Endothelial cell of umbilical vein (primary cell): ENCODE data around the gene METTL16. TPM values are rescaled to one million over a fixed set of nuclear protein-coding genes. Genes with fewer than 3 reads are reported as not detected.

Source experiments
- BruUV-seq: library from RNA; stranded (reverse); fragments of 400-500 nt; replicated peaks from 2 replicates; lab custom pipeline; 2021; lab: Mats Ljungman, UMichigan
- CTCF ChIA-PET: fragments of 300-600, 350-600 bp; sonication (Branson Sonifier 250); formaldehyde crosslinking; loops from one replicate; lab custom pipeline; 2021; ENCODE audit warnings: antibody characterized with exemption, inconsistent platforms; lab: Charles Lee
- POLR2A ChIA-PET: fragments of 300-600, 350-600 bp; sonication (Branson Sonifier 250); formaldehyde crosslinking; loops from one replicate; lab custom pipeline; 2021; ENCODE audit warnings: antibody characterized with exemption, inconsistent platforms; lab: Charles Lee
- DNase-seq: peaks from one replicate; pipeline ENCODE4 v3.0.0-alpha.2; 2011; ENCODE audit warnings: low read depth, low spot score
- FAIRE-seq: peaks from 2 replicates; lab custom pipeline; 2011; peaks lifted over from hg19 to GRCh38; lab: Jason Lieb, UNC
- H2AFZ ChIP-seq: 2 replicates; pipeline ENCODE4 v1.6.0; 2012; ENCODE audit warnings: low read depth, low read length, control low read depth, inconsistent platforms
- H3K27ac ChIP-seq: 2 replicates; pipeline ENCODE4 v1.5.1; 2011; ENCODE audit warnings: low read depth, mild to moderate bottlenecking, control low read depth, low read length, moderate library complexity; ENCODE audit not compliant: insufficient read depth
- H3K27me3 ChIP-seq, 2 experiments: 2 replicates each; pipeline versions ENCODE4 v1.6.0 to v1.6.1; 2011; ENCODE audit warnings: low read length in 2 of 2, mixed read lengths in 1 of 2; ENCODE audit not compliant: control insufficient read depth in 2 of 2, insufficient read depth in 2 of 2
- H3K36me3 ChIP-seq, 2 experiments: 2 replicates in 1 of 2; 3 replicates in 1 of 2; pipeline ENCODE4 v1.5.1; 2011; ENCODE audit warnings: low read length in 2 of 2, mild to moderate bottlenecking in 1 of 2, moderate library complexity in 1 of 2; ENCODE audit not compliant: control insufficient read depth in 2 of 2, insufficient read depth in 2 of 2; ENCODE audit errors: extremely low read depth in 1 of 2
- H3K4me1 ChIP-seq: 3 replicates; pipeline ENCODE4 v1.5.1; 2011; ENCODE audit warnings: mild to moderate bottlenecking, low read length; ENCODE audit not compliant: control insufficient read depth, insufficient read depth; ENCODE audit errors: extremely low read depth
- H3K4me2 ChIP-seq: 2 replicates; pipeline ENCODE4 v1.6.1; 2011; ENCODE audit warnings: low read length, control low read depth, mixed read lengths; ENCODE audit not compliant: insufficient read depth
- H3K4me3 ChIP-seq, 3 experiments: fragments of 200-600 bp in 1 of 3; sonication (generic), shearing (Covaris generic) in 1 of 3; replicated peaks in 1 of 3; 2 replicates each; pipeline ENCODE4 v1.5.1; 2011 to 2016; ENCODE audit warnings: control low read depth in 3 of 3, low read length in 3 of 3, mild to moderate bottlenecking in 2 of 3, inconsistent platforms in 1 of 3, low read depth in 1 of 3, moderate library complexity in 1 of 3; ENCODE audit not compliant: insufficient read depth in 1 of 3
- H3K79me2 ChIP-seq: 2 replicates; pipeline ENCODE4 v1.6.0; 2012; ENCODE audit warnings: low read length, inconsistent platforms; ENCODE audit not compliant: control insufficient read depth, insufficient read depth
- H3K9ac ChIP-seq: replicated peaks from 2 replicates; pipeline ENCODE3; 2011; ENCODE audit warnings: low read length, control low read depth; ENCODE audit not compliant: insufficient read depth; ENCODE audit errors: extremely low read depth
- H3K9me1 ChIP-seq: replicated peaks from 3 replicates; pipeline ENCODE4 v1.6.0; 2011; ENCODE audit warnings: mild to moderate bottlenecking, low read length; ENCODE audit not compliant: control insufficient read depth, insufficient read depth; ENCODE audit errors: extremely low read depth
- H3K9me3 ChIP-seq: replicated peaks from 2 replicates; pipeline ENCODE4 v1.5.1; 2012; ENCODE audit warnings: low read length, inconsistent platforms; ENCODE audit not compliant: control insufficient read depth, insufficient read depth
- H4K20me1 ChIP-seq: replicated peaks from 2 replicates; pipeline ENCODE3; 2011; ENCODE audit warnings: mild to moderate bottlenecking, low read length; ENCODE audit not compliant: control insufficient read depth, insufficient read depth; ENCODE audit errors: extremely low read depth
- CTCF ChIP-seq, 2 donors: IDR thresholded peaks; 1 replicate in 1 of 2; 2 replicates in 1 of 2; pipeline ENCODE4 v1.5.1; 2011; ENCODE audit warnings: low read length in 2 of 2, mild to moderate bottlenecking in 2 of 2, moderate library complexity in 2 of 2, control low read depth in 1 of 2, inconsistent platforms in 1 of 2, low read depth in 1 of 2; ENCODE audit not compliant: insufficient read depth in 1 of 2; ENCODE audit errors: extremely low read depth in 1 of 2
- EZH2 ChIP-seq: IDR thresholded peaks from 2 replicates; pipeline ENCODE4 v1.6.1; 2012; ENCODE audit warnings: borderline replicate concordance, low read depth, mild to moderate bottlenecking, moderate library complexity, low read length, inconsistent platforms; ENCODE audit not compliant: severe bottlenecking
- FOS ChIP-seq: IDR thresholded peaks from 2 replicates; pipeline ENCODE4 v1.6.1; 2011; ENCODE audit warnings: mild to moderate bottlenecking, low read length, moderate library complexity, borderline replicate concordance; ENCODE audit not compliant: insufficient read depth
- GATA2 ChIP-seq: IDR thresholded peaks from 2 replicates; pipeline ENCODE4 v1.7.0; 2011; ENCODE audit warnings: low read depth, mild to moderate bottlenecking, moderate library complexity, mixed read lengths, low read length; ENCODE audit not compliant: insufficient read length, insufficient read depth
- JUN ChIP-seq: IDR thresholded peaks from 2 replicates; pipeline ENCODE4 v1.6.1; 2011; ENCODE audit warnings: borderline replicate concordance, low read depth; ENCODE audit not compliant: insufficient read length, insufficient read depth
- MYC ChIP-seq: IDR thresholded peaks from one replicate; pipeline ENCODE4 v1.6.1; 2011; ENCODE audit warnings: mild to moderate bottlenecking, low read depth, low read length
- POLR2A ChIP-seq: IDR thresholded peaks from 2 replicates; pipeline ENCODE4 v1.6.1; 2012; ENCODE audit warnings: low read depth, mild to moderate bottlenecking, control low read depth, low read length
- POLR2AphosphoS5 ChIP-seq: IDR thresholded peaks from 2 replicates; pipeline ENCODE4 v1.6.1; 2012; ENCODE audit warnings: low read depth, mild to moderate bottlenecking, control low read depth, low read length, moderate library complexity; ENCODE audit not compliant: insufficient read depth
- dilution Hi-C: fragments of 300-500 bp; cut with MboI; formaldehyde crosslinking; loops from one replicate; pipeline ENCODE4 v1.15.0; 2019; ENCODE audit warnings: low sequenced_read_pairs; ENCODE audit not compliant: extremely low pct_ligation_motif_present
- intact Hi-C: fragments of 100-400 bp; cut with micrococcal nuclease; formaldehyde crosslinking; loops from one replicate; pipeline ENCODE4 v1.10.0; 2022
- polyA plus RNA-seq, 4 experiments: library from polyadenylated mRNA; depleted of rRNA in 3 of 4; stranded (reverse) in 3 of 4; unstranded in 1 of 4; fragments of >200 nt; gene quantifications; 2 replicates each; pipeline versions ENCODE4 v1.2.1 to v1.2.3, GENCODE V29; 2011 to 2012; ENCODE audit warnings: missing spikeins in 1 of 4
- total RNA-seq: library from RNA; stranded (reverse); gene quantifications from 2 replicates; pipeline ENCODE4 v1.2.3, GENCODE V29; 2021
- TF ChIP-seq, protein P1 (sequence below): IDR thresholded peaks from 2 replicates; pipeline ENCODE4 v1.6.1; 2011; ENCODE audit not compliant: insufficient read depth, insufficient read length

Gene METTL16
- total and polyA plus RNA-seq, 2 donors (not counting 3 experiments of a cell fraction or from before 2014, with no cell fraction given) = 11.0 to 24.7 TPM

- ChIA-PET POLR2A (interaction anchor here (1.6 kb wide), 1 partner anchor 14 kb away, joined by 4 read pairs; no protein-coding TSS in a partner anchor), CTCF (no interaction called here)
- BruUV-seq = no TSS peak
- FAIRE-seq (peak; percentile 96), DNase-seq (peak; percentile 97)
- TF ChIP-seq GATA2 = no peak
- TF ChIP-seq POLR2AphosphoS5 = peak; percentile 67
- H3K4me3 ChIP-seq = peak overlapping the region in 1 of 3 experiments; percentile 16
- H3K9ac ChIP-seq = peak overlapping the region; percentile 37
- no peaks in the 10 kb centered on the region for H3K9me1 ChIP-seq
- H2AFZ ChIP-seq = peak overlapping the region; percentile 2
- peak overlapping the region; percentile 10 for H3K4me2 ChIP-seq
- peaks cover 24% of the 10 kb centered on the region for H3K79me2 ChIP-seq
- H3K9me3 ChIP-seq = no peaks in the 10 kb centered on the region
- H3K27ac ChIP-seq = peak overlapping the region; percentile 63
- H4K20me1 ChIP-seq = no peaks in the 10 kb centered on the region
- dilution Hi-C loops = no loop called here
- H3K27me3 ChIP-seq = no peaks in the 10 kb centered on the region
- intact Hi-C loops = loop anchor here (1.0 kb wide), 1 partner anchor 14 kb away; no protein-coding TSS in a partner anchor
- no peaks in the 10 kb centered on the region for H3K36me3 ChIP-seq
- peaks cover 42% of the 10 kb centered on the region for H3K4me1 ChIP-seq
Measured at GRCh38 chr17:2396568-2397246, 115.0 kb downstream of the METTL16 start.

DNA sequence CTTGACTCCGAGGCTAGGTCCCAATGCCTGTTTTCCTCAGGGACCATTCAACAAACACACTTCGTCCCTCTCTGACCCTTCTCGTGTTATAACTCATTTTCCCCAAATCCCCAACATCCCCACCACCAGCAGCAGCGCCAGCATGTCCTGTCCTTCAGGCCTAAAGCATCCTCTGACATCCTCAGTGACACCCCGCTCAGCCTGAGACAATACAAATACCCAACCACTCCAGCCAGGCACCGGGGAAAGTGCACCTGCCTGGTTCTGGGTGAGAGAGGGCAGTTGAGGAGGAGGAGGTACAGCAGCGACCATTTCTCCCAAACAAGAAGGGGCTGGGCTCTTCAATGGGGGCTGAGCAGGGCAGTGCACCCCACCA lies 115.5 kb downstream of the METTL16 start:
- no TSS peak for BruUV-seq
- no peaks in the 10 kb centered on the region for H3K9me3 ChIP-seq
- H3K36me3 ChIP-seq = no peaks in the 10 kb centered on the region
- peak; percentile 40 for FAIRE-seq
- ChIA-PET CTCF (interaction anchor here (1.1 kb wide), 1 partner anchor 14 kb away, joined by 12 read pairs; no protein-coding TSS in a partner anchor), POLR2A (no interaction called here)
- TF ChIP-seq MYC (no peak), JUN (no peak), GATA2 (no peak), EZH2 (no peak), POLR2A (no peak), POLR2AphosphoS5 (no peak), FOS (no peak), CTCF (IDR thresholded peaks at IDR 0.05; ENCODE audit: extremely low read depth in 1 of 2, insufficient read depth in 1 of 2, low read depth in 1 of 2, low read length in 2 of 2) (no peak)
- TF ChIP-seq, protein P1, sequence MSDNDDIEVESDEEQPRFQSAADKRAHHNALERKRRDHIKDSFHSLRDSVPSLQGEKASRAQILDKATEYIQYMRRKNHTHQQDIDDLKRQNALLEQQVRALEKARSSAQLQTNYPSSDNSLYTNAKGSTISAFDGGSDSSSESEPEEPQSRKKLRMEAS = no peak
- H4K20me1 ChIP-seq = no peaks in the 10 kb centered on the region
- H3K4me1 ChIP-seq = peaks cover 45% of the 10 kb centered on the region
- intact Hi-C loops = loop anchor here (1.0 kb wide), 1 partner anchor 14 kb away; no protein-coding TSS in a partner anchor
- dilution Hi-C loops = no loop called here
- H3K27ac ChIP-seq = peak overlapping the region; percentile 63
- H3K27me3 ChIP-seq = no peaks in the 10 kb centered on the region
- H3K9ac ChIP-seq = peak overlapping the region; percentile 37
- H3K4me3 ChIP-seq = peak overlapping the region in 1 of 3 experiments; percentile 16
- H2AFZ ChIP-seq = no peak overlapping the region
- H3K4me2 ChIP-seq = peak overlapping the region; percentile 10
- DNase-seq = no peak
- peaks cover 24% of the 10 kb centered on the region for H3K79me2 ChIP-seq
- H3K9me1 ChIP-seq = no peaks in the 10 kb centered on the region
